ENCODE data around the gene CLIC4. TPM values are rescaled to one million over a fixed set of nuclear protein-coding genes. Genes with fewer than 3 reads are reported as not detected.

The CLIC4 gene
- total RNA-seq, 2 donors from 2014 or later: 58.1 to 78.8 TPM

DNA sequence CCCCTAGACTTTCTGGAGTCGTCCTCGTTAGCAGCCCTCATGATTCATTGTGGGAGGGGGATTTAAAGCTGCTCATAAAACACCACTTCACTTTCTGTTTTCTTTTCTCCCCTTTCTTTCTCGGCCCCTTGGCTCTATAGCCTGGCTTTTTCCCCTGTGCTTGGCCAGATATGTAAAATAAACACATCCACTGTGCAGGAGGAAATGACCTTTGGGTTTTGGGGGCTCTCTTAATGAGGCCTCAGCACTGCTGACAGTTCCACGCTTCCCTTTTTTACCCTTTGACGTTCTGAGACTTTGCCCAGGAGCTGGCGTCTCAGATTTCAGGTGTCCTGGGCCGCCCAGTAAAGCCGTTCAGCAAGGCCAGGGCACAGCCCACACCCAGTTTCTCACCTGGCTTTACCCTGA is 119.1 kb downstream of the CLIC4 start:
- H3K27ac ChIP-seq: no peak overlapping the region
- H3K4me3 ChIP-seq: no peak overlapping the region
- intact Hi-C loops (cut with DNase I): no loop called here
- no peaks in the 10 kb centered on the region for H3K9me3 ChIP-seq
- no peaks in the 10 kb centered on the region for H3K36me3 ChIP-seq (replicated peaks in 1 of 2; ENCODE audit: insufficient read depth in 1 of 2, low read depth in 2 of 2)
- WGBS, 2 donors: 21 to 35% methylated on average over 8 of the region's 8 CpGs
- peaks cover 0 to 9% of the 10 kb centered on the region in 2 donors for H3K27me3 ChIP-seq
- DNase-seq: peak in 2 of 4 donors; percentile 12 to 26
- ATAC-seq: no peak
- H3K4me1 ChIP-seq: no peaks in the 10 kb centered on the region
- TF ChIP-seq, protein P1, sequence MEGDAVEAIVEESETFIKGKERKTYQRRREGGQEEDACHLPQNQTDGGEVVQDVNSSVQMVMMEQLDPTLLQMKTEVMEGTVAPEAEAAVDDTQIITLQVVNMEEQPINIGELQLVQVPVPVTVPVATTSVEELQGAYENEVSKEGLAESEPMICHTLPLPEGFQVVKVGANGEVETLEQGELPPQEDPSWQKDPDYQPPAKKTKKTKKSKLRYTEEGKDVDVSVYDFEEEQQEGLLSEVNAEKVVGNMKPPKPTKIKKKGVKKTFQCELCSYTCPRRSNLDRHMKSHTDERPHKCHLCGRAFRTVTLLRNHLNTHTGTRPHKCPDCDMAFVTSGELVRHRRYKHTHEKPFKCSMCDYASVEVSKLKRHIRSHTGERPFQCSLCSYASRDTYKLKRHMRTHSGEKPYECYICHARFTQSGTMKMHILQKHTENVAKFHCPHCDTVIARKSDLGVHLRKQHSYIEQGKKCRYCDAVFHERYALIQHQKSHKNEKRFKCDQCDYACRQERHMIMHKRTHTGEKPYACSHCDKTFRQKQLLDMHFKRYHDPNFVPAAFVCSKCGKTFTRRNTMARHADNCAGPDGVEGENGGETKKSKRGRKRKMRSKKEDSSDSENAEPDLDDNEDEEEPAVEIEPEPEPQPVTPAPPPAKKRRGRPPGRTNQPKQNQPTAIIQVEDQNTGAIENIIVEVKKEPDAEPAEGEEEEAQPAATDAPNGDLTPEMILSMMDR (IDR thresholded peaks at IDR 0.05): no peak

DNA sequence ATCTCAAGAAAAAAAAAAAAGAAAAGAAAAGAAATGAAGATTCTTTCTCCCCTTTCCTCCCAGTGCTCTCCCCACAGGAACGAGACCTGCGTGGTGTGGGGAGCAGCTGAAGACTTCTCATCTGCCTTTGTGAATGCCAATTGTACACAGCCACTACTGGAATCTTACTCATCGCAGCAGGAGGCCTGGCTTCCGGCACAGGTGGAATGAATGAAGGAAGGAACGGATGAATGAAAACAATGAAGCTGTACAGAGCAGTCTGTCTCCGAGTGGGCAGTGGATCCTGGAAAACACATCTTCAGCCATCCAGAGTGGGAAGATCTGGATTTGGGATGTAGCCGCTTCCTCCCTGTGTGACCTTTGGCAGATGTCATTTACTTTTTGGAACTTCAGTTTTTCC is 119.9 kb downstream of the CLIC4 start:
- Histone ChIP-seq H3K27ac (no peak overlapping the region), H3K9me3 (no peaks in the 10 kb centered on the region), H3K4me3 (no peak overlapping the region), H3K27me3 (peaks cover 0 to 9% of the 10 kb centered on the region in 2 donors), H3K4me1 (no peaks in the 10 kb centered on the region), H3K36me3 (replicated peaks in 1 of 2; ENCODE audit: insufficient read depth in 1 of 2, low read depth in 2 of 2) (no peaks in the 10 kb centered on the region)
- intact Hi-C loops (cut with DNase I): no loop called here
- WGBS, 2 donors: 78 to 86% methylated on average over 6 to 7 of the region's 7 CpGs
- ATAC-seq (no peak), DNase-seq (no peak)
- TF ChIP-seq, protein P1 (IDR thresholded peaks at IDR 0.05): no peak
- no peak for TF ChIP-seq POLR2A (IDR thresholded peaks at IDR 0.05)

DNA sequence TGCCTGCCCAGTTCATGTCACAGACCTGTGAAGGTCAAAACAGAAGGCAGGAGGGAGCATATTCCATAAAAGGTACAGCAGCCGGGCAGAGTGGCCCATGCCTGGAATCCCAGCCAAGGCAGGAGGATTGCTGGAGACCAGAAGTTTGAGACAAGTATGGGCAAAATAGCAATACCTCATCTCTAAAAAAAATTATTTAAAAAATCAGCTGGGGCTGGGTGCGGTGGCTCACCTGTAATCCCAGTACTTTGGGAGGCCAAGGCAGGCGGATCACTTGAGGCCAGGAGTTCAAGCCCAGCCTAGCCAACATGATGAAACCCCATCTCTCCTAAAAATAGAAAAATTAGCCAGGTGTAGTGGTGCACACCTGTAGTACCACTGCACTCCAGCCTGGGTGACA is 120.3 kb downstream of the CLIC4 start:
- 89 to 90% methylated on average over 3 of the region's 3 CpGs for WGBS, 2 donors
- H3K27me3 ChIP-seq: peaks cover 0 to 9% of the 10 kb centered on the region in 2 donors

DNA sequence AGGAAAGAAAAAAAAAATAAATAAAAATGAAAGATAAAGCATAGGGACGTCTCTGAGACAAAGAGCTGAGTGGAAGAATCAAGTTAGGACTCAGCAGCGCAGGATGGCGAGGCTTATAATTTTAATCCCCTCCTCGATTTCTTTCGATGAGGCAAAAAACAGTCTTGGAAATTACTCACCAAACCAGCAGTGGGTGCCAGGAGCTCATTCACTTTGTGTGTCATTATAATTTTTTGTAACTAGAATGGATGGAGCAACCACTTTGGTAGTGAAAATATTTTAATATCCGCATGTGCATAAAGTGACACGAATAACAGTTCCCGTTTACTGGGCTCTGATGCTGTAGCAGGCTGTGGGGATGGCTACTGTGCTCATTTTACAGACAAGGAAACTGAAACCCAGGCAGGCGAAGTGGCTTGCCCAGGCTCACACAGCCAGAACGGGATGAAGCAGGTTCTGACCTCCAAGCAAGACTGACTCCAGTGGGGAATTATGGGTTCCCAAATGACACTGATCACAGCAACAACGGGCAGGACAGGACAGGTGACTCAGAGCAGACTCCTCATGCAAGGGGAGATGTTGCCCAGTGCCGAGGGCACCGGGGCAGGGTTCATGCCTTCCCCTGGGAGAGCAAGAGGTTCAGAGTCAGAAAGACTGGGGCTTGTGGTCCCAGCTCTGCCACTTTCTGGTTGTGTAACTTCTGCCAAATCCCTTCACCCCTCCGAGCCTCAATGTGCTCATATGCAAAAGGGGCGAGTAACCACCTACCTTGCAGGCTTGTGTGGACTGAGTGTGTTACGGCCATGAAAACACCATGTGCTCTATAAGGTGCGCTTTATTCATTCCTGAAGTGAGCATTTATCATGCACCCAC is 121.2 kb downstream of the CLIC4 start:
- ATAC-seq (no peak), DNase-seq (no peak)
- WGBS, 2 donors: 64 to 72% methylated on average over 13 to 17 of the region's 17 CpGs
- Histone ChIP-seq H3K27me3 (peaks cover 0 to 9% of the 10 kb centered on the region in 2 donors), H3K9me3 (no peaks in the 10 kb centered on the region), H3K4me3 (no peak overlapping the region), H3K27ac (no peak overlapping the region), H3K36me3 (replicated peaks in 1 of 2; ENCODE audit: insufficient read depth in 1 of 2, low read depth in 2 of 2) (no peaks in the 10 kb centered on the region), H3K4me1 (no peaks in the 10 kb centered on the region)
- TF ChIP-seq, protein P1 (IDR thresholded peaks at IDR 0.05): no peak
- TF ChIP-seq POLR2A (IDR thresholded peaks at IDR 0.05): no peak
- intact Hi-C loops (cut with DNase I): no loop called here

More for the DNA sequence above, 120.3 kb downstream of the CLIC4 start:
- Histone ChIP-seq H3K36me3 (replicated peaks in 1 of 2; ENCODE audit: insufficient read depth in 1 of 2, low read depth in 2 of 2) (no peaks in the 10 kb centered on the region), H3K9me3 (no peaks in the 10 kb centered on the region), H3K4me3 (no peak overlapping the region), H3K4me1 (no peaks in the 10 kb centered on the region), H3K27ac (no peak overlapping the region)
- no peak for ATAC-seq
- no peak for DNase-seq
- TF ChIP-seq, protein P1 (IDR thresholded peaks at IDR 0.05): no peak
- no peak for TF ChIP-seq POLR2A (IDR thresholded peaks at IDR 0.05)
- intact Hi-C loops (cut with DNase I): no loop called here
